G401 (cell line): ENCODE measurements around the gene VSIG8. TPM values are rescaled to one million over a fixed set of nuclear protein-coding genes. Genes with fewer than 3 reads are reported as not detected.

Source experiments
- DNase-seq: peaks from one replicate; pipeline ENCODE4 v3.0.0-alpha.2; 2015; ENCODE audit warnings: low spot score
- in situ Hi-C: cut with HindIII; loops from 2 replicates; pipeline ENCODE4 v1.10.0; 2016; ENCODE audit warnings: low sequenced_read_pairs, mixed read lengths
- total RNA-seq: library from RNA; depleted of rRNA; stranded (reverse); fragments of >200 nt; shearing (Covaris generic); gene quantifications from 2 replicates; pipeline ENCODE4 v1.2.3, GENCODE V29; 2014

Gene VSIG8
- total RNA-seq, 1 experiment from 2014 or later = not detected

- DNase-seq = no peak
Measured at GRCh38 chr1:159862031-159862430, 426 bp downstream of the VSIG8 start.

GRCh38 chr1:159861218-159861617, 1.2 kb downstream of the VSIG8 start:
- in situ Hi-C loops = no loop called here
- no peak for DNase-seq

More at GRCh38 chr1:159862031-159862430, 426 bp downstream of the VSIG8 start:
- in situ Hi-C loops = no loop called here

GRCh38 chr1:159860456-159860855, 2.0 kb downstream of the VSIG8 start:
- DNase-seq = no peak

GRCh38 chr1:159859767-159860322, 2.6 kb downstream of the VSIG8 start:
- no peak for DNase-seq
- in situ Hi-C loops = no loop called here

More at GRCh38 chr1:159860456-159860855, 2.0 kb downstream of the VSIG8 start:
- in situ Hi-C loops = no loop called here

GRCh38 chr1:159857889-159858288, 4.6 kb downstream of the VSIG8 start:
- no peak for DNase-seq
- in situ Hi-C loops = no loop called here

- in situ Hi-C loops = no loop called here
Measured at GRCh38 chr1:159856576-159856975, 5.9 kb downstream of the VSIG8 start.

DNA sequence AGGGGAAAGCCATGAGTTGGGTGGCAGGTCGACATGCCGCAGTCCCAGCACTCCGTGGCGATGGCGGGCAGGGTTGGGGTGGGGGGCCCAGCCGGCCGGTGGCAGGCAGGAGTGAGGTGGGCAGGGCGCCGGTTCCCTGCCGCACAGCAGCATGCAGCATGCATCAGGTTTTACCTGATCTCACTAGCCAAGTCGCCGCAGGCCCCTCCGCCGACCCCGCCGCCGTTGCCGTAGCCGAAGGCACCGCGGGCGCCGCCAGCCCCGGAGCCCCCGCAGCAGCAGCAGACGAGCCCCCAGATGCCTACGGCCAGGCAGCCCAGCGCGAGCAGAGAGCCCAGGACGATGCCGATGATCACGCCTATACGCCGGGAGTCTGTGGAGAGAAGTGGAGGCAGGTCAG, 6.7 kb downstream of the VSIG8 start:
- no peak for DNase-seq
- in situ Hi-C loops = no loop called here

More at GRCh38 chr1:159856576-159856975, 5.9 kb downstream of the VSIG8 start:
- no peak for DNase-seq

- DNase-seq = peak; percentile 64
- in situ Hi-C loops = no loop called here
Measured at GRCh38 chr1:159854693-159855192, 7.7 kb downstream of the VSIG8 start.

GRCh38 chr1:159854116-159854692, 8.3 kb downstream of the VSIG8 start:
- peak; percentile 62 for DNase-seq
- in situ Hi-C loops = no loop called here

DNA sequence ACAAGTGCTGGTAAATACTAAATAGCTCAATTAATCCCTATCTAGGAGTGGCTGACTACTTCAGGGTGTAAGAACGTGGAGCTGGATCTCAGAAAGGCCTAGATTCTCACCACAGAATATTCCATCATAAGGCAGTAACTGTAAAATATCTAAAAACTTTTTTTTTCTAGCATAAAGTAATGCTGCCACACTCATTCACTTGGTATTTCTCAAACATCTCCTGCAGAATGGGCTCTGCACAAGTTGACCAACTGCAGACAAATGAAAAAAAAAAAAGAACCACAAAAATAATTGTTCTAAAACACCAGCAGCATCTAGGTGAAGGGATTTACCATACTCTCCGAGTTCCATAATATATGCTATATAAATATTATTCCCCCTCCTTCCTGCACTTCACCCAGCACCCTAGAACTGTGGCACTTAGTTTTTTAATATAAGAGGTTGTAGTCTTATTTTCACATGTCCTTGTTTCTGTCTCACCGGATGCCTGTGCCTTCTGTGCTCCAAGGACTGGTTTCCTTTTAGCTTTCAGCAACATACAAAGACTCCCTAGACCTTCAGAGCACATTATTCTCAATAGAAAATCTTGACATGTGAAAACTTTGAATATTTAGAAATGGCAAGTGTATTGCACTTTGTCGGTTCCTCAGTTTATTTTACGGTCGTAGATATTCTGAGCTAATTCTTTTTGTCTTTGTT, 8.9 kb downstream of the VSIG8 start:
- in situ Hi-C loops = no loop called here
- DNase-seq = no peak

GRCh38 chr1:159851407-159851806, 11.1 kb downstream of the VSIG8 start:
- no peak for DNase-seq
- in situ Hi-C loops = no loop called here

DNA sequence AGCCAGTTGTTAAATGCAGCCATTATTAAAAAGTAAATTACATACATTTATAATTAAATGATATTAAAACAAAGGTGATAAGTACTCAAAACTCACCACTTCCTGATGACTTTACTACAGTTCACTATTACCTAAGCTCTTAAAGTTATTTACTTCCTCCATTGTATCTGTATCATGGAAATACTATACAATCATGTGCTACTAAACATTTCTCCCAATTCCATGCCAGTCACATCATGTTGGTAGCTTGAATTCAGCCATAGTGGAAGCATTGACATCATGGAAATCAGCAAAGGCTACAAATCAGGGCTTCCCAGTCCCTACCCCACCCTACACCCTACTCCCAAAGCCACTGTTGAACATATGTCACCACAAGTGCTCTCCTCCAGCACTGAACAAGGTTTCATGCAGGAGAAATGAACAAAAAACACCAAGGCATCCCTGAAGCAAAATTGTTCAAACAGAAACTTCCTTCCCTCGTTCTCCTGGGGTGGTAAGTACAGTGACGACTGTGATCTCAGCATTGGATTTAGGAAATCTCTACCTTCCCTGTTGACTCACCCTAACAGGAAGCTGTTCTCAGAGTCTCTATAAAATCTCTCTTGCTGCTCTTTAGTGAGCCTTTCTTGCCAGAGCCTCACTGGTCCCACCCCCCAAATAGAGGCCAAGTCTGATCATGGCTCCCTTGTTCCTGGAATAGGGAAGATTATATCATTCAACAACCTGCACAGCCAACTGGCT, 12.7 kb downstream of the VSIG8 start:
- in situ Hi-C loops = no loop called here

GRCh38 chr1:159848326-159848725, 14.1 kb downstream of the VSIG8 start:
- no peak for DNase-seq
- in situ Hi-C loops = no loop called here

More for the DNA sequence above, 12.7 kb downstream of the VSIG8 start:
- DNase-seq = no peak

GRCh38 chr1:159847231-159847630, 15.2 kb downstream of the VSIG8 start:
- in situ Hi-C loops = no loop called here
- DNase-seq = no peak

- no peak for DNase-seq
- in situ Hi-C loops = no loop called here
Measured at GRCh38 chr1:159845751-159846629, 16.5 kb downstream of the VSIG8 start.

- no peak for DNase-seq
- in situ Hi-C loops = no loop called here
Measured at GRCh38 chr1:159843459-159843858, 19.0 kb downstream of the VSIG8 start.

DNA sequence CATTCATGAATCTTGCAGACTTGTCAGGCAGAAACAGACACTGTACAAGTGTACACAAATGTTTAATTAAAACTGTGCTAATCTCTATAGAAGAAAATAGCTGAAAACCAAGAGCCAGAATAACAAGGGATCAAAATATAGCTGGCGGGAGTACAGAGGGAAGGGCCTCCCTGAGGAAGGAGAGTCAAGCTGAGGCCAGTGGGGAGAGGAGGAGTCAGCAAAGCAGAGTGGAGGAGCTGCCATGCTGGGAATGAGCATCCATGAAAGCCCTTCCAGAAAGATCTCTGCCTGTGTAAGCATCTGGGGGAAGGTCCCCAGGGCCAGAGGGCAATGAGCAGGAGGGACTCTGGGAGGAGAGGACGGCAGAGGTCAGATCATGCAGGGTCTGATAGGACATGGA, 20.7 kb downstream of the VSIG8 start:
- no peak for DNase-seq

DNA sequence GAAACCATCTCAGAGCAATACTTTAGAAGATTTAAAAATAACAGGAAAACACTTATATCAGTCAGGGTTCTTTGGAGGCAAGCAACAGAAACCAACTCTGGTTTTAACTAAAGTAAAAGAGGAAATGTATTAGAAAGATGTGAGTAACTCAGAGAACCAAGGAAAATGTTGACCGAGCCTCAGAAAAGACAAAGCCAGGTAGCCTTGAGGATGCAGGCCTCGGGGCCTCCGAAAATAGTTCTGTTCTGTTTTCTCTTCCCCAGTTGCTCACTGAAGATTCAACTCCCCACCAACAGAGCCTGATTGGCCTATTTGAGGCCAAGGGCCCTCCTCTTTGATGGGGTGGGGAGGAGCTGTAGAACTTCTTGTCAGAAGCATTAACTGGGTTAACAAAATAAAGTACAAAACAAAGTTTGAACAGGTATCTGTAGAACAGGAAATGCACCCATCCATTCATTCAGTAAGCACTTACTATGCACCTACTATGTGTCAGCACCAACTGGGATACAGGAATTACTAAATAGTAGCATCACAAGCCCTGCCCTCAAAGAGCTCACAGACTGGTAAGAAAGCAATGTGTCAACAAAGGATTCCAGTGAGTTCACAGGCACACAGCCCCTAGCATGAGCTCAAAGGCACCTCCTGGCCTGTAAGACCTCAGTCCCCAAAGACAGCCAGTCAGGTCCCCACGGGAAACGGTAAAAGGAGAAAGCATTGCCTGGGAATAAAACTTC, 23.2 kb downstream of the VSIG8 start:
- no peak for DNase-seq
- in situ Hi-C loops = no loop called here

More for the DNA sequence above, 20.7 kb downstream of the VSIG8 start:
- in situ Hi-C loops = no loop called here
